HepG2 (cell line): ENCODE data around the gene CYP19A1. TPM values are rescaled to one million over a fixed set of nuclear protein-coding genes. Genes with fewer than 3 reads are reported as not detected.

Experiments
- EZH2 ChIP-seq: conservative IDR thresholded peaks from 2 replicates; pipeline ENCODE4 v1.6.1; 2012; ENCODE audit warnings: mild to moderate bottlenecking, low read depth, low read length, moderate library complexity
- KLF16 ChIP-seq, 2 experiments: sonication (generic) in 1 of 2; formaldehyde crosslinking in 1 of 2; IDR thresholded peaks; 2 replicates each; pipeline versions ENCODE4 v1.6.1 to v1.8.0; 2016 to 2023; ENCODE audit warnings: missing genetic modification reagents in 2 of 2, missing compliant biosample characterization in 1 of 2
- PRDM15 ChIP-seq: sonication (generic); formaldehyde crosslinking; IDR thresholded peaks from 2 replicates; pipeline ENCODE4 v1.4.0; 2020; ENCODE audit warnings: missing genetic modification reagents
- RERE ChIP-seq: IDR thresholded peaks from 2 replicates; pipeline ENCODE4 v1.6.1; 2016; ENCODE audit warnings: low read depth, missing genetic modification reagents, missing compliant biosample characterization
- SATB2 ChIP-seq: sonication (generic); formaldehyde crosslinking; IDR thresholded peaks from 2 replicates; pipeline ENCODE4 v1.5.0; 2020; ENCODE audit warnings: missing genetic modification reagents
- STAG1 ChIP-seq: sonication (generic); formaldehyde crosslinking; IDR thresholded peaks from 2 replicates; pipeline ENCODE4 v1.4.0; 2020; ENCODE audit warnings: missing genetic modification reagents
- ZNF251 ChIP-seq: sonication (generic); formaldehyde crosslinking; IDR thresholded peaks from 2 replicates; pipeline ENCODE4 v1.9.0; 2021; ENCODE audit warnings: mild to moderate bottlenecking, missing genetic modification reagents
- ZNF746 ChIP-seq: sonication (generic); formaldehyde crosslinking; IDR thresholded peaks from 2 replicates; pipeline ENCODE4 v1.8.0; 2022; ENCODE audit warnings: mild to moderate bottlenecking, missing genetic modification reagents
- ZNF766 ChIP-seq: sonication (generic); formaldehyde crosslinking; IDR thresholded peaks from 2 replicates; pipeline ENCODE4 v1.5.0; 2020; ENCODE audit warnings: missing genetic modification reagents, borderline replicate concordance
- ZNF883 ChIP-seq: sonication (generic); formaldehyde crosslinking; IDR thresholded peaks from 2 replicates; pipeline ENCODE4 v1.5.1; 2020; ENCODE audit warnings: mild to moderate bottlenecking, missing genetic modification reagents; ENCODE audit errors: not compliant biosample characterization
- polyA plus RNA-seq, 8 experiments: library from polyadenylated mRNA; depleted of rRNA in 3 of 8; stranded (reverse) in 7 of 8; unstranded in 1 of 8; fragments of >200 nt; fragmentation: Illumina TruSeq in 4 of 8; extraction: Trizol in 4 of 8; gene quantifications; 2 replicates each; pipeline versions ENCODE4 v1.2.1 to v1.2.3, GENCODE V29; 2011 to 2016; ENCODE audit warnings: low read depth in 4 of 8, missing spikeins in 1 of 8, mixed read lengths in 1 of 8; ENCODE audit not compliant: insufficient read depth in 1 of 8
- total RNA-seq, 5 experiments: library from RNA; depleted of rRNA; stranded (reverse); fragments of >200 nt; fragmentation: Illumina TruSeq; extraction: Trizol; gene quantifications; 2 replicates each; pipeline ENCODE4 v1.2.3, GENCODE V29; 2016; ENCODE audit warnings: low read depth in 1 of 5

The CYP19A1 gene
- total and polyA plus RNA-seq, 2 of the 13 experiments (the other 11 are each of a cell fraction or from before 2014, with no cell fraction given), result 10.9 to 23.0 TPM

- TF ChIP-seq SATB2 (no peak), EZH2 (no peak), PRDM15 (CRISPR knock-in tag) (peak; percentile 53; the same call in 1 of the 2 replicates), ZNF746 (CRISPR knock-in tag) (peak; percentile 74), ZNF251 (no peak), ZNF766 (CRISPR knock-in tag) (no peak), RERE (CRISPR knock-in tag) (0 out of 2 replicates have a peak, but pooled peaks have one; percentile 32), ZNF883 (peak; percentile 43), KLF16 (CRISPR knock-in tag; IDR thresholded peaks at IDR 0.05) (peak in 1 of 2 experiments; percentile 58; a peak in 1 of 4 replicates), STAG1 (CRISPR knock-in tag) (0 out of 2 replicates have a peak, but pooled peaks have one; percentile 5)
Measured at GRCh38 chr15:51314391-51315337, 23.7 kb downstream of the CYP19A1 start (continued).
